ENCODE results near the gene TRMU.

The TRMU gene

DNA sequence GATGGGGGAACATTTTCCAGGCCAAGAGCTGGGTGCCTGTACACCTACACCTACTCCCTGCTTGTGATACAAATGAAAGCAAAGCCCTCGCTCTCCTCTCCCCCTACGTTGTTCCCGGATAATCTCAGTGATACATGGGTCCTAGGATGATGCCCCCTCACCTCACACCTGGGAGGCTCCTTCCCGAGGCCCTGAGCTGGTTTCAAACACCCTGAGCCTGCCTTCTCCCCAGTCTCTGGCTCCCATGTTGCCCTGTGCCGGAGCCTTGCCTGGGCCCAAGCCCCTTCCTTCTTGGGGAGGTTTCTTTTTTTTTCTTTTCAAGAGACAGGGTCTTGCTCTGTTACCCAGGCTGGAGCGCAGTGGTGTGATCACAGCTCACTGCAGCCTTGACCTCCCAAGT lies 23.3 kb downstream of the TRMU start:
- TF ChIP-seq, protein P1, sequence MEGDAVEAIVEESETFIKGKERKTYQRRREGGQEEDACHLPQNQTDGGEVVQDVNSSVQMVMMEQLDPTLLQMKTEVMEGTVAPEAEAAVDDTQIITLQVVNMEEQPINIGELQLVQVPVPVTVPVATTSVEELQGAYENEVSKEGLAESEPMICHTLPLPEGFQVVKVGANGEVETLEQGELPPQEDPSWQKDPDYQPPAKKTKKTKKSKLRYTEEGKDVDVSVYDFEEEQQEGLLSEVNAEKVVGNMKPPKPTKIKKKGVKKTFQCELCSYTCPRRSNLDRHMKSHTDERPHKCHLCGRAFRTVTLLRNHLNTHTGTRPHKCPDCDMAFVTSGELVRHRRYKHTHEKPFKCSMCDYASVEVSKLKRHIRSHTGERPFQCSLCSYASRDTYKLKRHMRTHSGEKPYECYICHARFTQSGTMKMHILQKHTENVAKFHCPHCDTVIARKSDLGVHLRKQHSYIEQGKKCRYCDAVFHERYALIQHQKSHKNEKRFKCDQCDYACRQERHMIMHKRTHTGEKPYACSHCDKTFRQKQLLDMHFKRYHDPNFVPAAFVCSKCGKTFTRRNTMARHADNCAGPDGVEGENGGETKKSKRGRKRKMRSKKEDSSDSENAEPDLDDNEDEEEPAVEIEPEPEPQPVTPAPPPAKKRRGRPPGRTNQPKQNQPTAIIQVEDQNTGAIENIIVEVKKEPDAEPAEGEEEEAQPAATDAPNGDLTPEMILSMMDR (IDR thresholded peaks at IDR 0.05; ENCODE audit: low read depth, low read length) = no peak
- no peak for DNase-seq (ENCODE audit: extremely low read depth, low read depth)

DNA sequence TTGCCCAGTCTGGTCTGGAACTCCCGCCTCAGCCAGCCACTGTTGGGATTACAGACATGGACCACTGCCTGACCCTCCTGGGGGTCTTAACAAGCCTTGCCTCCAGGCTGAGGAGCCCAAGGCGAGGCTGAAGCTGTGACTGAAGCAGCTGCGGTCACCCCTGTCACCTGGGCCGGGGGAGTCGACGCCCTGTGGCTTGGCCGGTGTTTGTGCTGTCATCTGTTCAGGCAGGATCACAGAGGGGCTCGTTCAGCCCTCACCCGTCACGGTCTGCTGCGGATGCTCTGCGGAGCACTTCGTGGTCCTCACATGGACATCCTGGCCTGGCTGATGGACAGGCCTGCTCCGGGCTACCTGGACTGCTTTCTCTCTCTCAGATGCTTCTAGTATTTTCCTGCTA lies 23.8 kb downstream of the TRMU start:
- DNase-seq (ENCODE audit: extremely low read depth, low read depth) = no peak
- TF ChIP-seq, protein P1 (IDR thresholded peaks at IDR 0.05; ENCODE audit: low read depth, low read length) = no peak

DNA sequence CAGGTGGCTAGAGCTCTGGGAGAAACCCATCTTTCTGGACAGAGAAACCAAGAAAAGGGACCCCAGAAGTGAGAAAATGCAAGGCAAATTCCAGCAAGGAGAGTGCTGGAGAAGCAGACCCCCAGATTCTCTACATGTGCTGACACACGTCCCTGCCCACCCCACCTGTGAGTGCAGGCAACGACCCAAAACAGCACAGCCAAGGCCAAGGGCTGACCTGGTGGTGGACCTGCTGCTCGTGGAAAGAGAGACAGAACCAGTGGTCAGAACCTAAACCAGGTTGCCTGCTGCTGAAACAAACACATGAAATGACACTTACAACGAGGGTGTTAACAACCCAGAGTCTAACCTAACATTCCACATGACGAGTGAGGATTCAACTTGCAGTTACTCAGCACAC lies 24.6 kb downstream of the TRMU start:
- DNase-seq (ENCODE audit: extremely low read depth, low read depth) = no peak
- TF ChIP-seq, protein P1 (IDR thresholded peaks at IDR 0.05; ENCODE audit: low read depth, low read length) = no peak

DNA sequence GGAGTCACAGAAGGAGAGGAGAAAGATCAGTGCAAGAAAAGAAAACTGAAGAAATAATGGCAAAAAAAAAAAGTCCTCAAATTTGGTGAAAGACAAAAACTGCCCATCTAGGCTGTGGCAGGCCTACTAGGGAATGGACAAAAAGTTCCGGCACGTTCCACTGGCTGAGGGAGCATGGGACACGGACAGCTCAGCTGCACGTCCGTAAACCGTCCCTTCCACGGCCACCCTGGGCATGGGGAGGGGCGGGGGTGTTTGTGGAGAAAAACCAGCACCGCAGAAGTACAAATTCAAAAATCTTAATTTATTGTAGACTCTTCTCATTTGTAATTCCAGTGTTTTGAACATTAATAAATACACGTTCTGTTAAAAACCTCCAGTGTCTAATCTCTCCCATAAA lies 25.4 kb downstream of the TRMU start:
- DNase-seq (ENCODE audit: extremely low read depth, low read depth) = no peak
- TF ChIP-seq, protein P1 (IDR thresholded peaks at IDR 0.05; ENCODE audit: low read depth, low read length) = no peak

DNA sequence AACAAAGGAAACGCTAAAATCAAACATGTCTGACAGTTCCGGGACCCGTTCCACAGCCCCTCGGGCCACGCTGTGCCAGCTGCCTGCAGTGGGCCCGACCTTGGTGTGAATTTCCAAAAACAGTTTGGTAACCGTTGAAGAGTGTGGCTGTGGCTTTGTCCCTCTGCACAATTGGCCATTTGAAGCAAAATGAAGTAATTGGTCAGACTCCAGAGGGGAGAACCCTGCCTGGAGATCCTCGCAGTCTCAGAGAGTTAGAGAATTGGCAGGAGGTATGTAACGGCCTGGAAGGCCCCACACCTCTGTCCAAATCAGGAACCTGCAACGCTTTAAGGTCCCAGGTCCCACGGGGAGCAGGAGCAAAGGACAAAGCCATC lies 26.3 kb downstream of the TRMU start:
- TF ChIP-seq, protein P1 (IDR thresholded peaks at IDR 0.05; ENCODE audit: low read depth, low read length) = no peak
- no peak for DNase-seq (ENCODE audit: extremely low read depth, low read depth)

DNA sequence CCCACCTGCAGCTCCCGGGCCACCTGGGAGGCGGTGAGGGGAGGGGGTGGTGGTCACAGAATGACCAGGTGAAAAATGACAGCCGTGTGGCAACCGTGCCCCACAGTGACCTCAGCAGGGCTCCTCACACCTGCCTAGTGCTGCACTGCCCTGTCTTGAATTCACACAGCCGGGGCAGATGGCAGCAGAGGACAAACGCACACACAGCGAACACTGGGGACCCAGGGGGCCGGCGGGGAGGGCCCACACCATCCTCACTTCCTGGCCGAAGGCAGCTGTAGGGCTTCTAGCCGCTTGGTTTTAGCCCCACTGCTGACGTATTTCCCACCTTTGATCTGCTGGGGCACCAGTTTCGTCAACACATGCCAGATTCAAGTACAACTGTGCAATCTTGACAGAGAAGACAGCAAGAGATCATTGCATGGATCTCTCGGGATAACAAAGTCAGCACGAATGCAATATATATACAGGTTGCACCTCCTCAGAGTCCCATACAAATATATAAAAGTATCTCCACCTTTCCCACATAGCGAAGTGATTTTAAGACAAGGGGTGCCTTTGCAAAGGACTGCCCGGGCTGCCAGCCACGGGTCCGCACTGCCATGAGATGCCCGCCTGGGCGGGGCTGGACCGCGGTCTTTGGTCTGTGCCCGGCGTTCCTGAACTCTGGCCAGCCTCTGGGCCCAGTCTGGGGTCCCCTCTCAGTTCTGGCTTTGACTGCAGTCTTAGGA lies 26.9 kb downstream of the TRMU start:
- no peak for DNase-seq (ENCODE audit: extremely low read depth, low read depth)
- TF ChIP-seq, protein P1 (IDR thresholded peaks at IDR 0.05; ENCODE audit: low read depth, low read length) = no peak

DNA sequence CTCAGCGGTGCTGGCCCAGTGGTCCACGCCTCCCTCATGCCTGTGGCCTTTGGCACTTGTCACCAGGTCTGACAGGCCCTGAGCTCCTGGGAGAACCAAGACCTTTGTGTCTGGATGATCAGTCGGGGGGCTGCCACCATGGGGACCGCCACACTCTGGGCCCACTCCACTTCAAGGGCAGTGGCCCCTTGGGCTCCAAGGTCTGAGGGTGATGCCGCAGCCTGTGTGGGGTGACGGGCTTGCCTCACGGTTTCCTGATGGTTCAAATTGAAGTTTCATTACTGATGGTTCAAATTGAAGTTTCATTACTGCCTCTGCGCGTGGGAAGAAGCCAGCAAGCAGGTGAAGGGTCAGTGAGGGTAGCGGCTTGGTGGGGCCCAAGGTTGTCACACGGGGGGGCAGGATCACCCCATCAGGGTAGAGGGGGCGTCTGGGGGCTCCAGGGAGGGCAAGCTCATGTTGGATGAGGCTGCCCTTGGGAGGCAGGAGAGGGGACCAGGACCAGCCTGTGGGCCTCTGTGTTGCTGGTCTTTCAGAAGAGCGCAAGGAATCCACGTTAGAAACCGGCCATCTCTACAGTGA lies 27.5 kb downstream of the TRMU start:
- no peak for DNase-seq (ENCODE audit: extremely low read depth, low read depth)
- TF ChIP-seq, protein P1 (IDR thresholded peaks at IDR 0.05; ENCODE audit: low read depth, low read length) = no peak
